HEK293 (cell line): ENCODE results near the gene SETD2.

Experiments
- BCL11A ChIP-seq: fragments of 450-650 bp; formaldehyde crosslinking; IDR thresholded peaks from 2 replicates; pipeline ENCODE4 v1.5.1; 2016; ENCODE audit warnings: low read depth, missing biosample characterization, missing genetic modification characterization
- EGR2 ChIP-seq: fragments of 450-650 bp; formaldehyde crosslinking; IDR thresholded peaks from 2 replicates; pipeline ENCODE4 v1.5.1; 2016; ENCODE audit warnings: low read depth, missing biosample characterization, missing genetic modification characterization
- KLF9 ChIP-seq: fragments of 450-650 bp; formaldehyde crosslinking; IDR thresholded peaks from 2 replicates; pipeline ENCODE4 v1.5.1; 2016; ENCODE audit warnings: missing biosample characterization, missing genetic modification characterization, low read depth
- MEIS1 ChIP-seq: sonication (generic); formaldehyde crosslinking; IDR thresholded peaks from 2 replicates; pipeline ENCODE4 v1.8.1; 2022; ENCODE audit warnings: missing genetic modification reagents, mild to moderate bottlenecking, borderline replicate concordance
- PRDM1 ChIP-seq: fragments of 450-650 bp; formaldehyde crosslinking; IDR thresholded peaks from 2 replicates; pipeline ENCODE4; 2016; ENCODE audit warnings: missing biosample characterization, missing genetic modification characterization
- SCRT2 ChIP-seq: fragments of 450-650 bp; formaldehyde crosslinking; IDR thresholded peaks from 2 replicates; pipeline ENCODE4 v1.5.1; 2016; ENCODE audit warnings: missing biosample characterization, missing genetic modification characterization
- TCF7L2 ChIP-seq: IDR thresholded peaks from 2 replicates; pipeline ENCODE4 v1.6.1; 2011; ENCODE audit warnings: low read depth, mild to moderate bottlenecking, inconsistent platforms, low read length, moderate library complexity, borderline replicate concordance
- ZBTB20 ChIP-seq: fragments of 450-650 bp; formaldehyde crosslinking; IDR thresholded peaks from 2 replicates; pipeline ENCODE4 v1.5.1; 2016; ENCODE audit warnings: missing biosample characterization, missing genetic modification characterization
- ZIC2 ChIP-seq: fragments of 450-650 bp; formaldehyde crosslinking; IDR thresholded peaks from 2 replicates; pipeline ENCODE4 v1.5.1; 2016; ENCODE audit warnings: missing biosample characterization, missing genetic modification characterization
- ZNF223 ChIP-seq: fragments of 450-650 bp; formaldehyde crosslinking; IDR thresholded peaks from 2 replicates; pipeline ENCODE4 v1.5.1; 2016; ENCODE audit warnings: missing biosample characterization, missing genetic modification characterization
- ZNF280C ChIP-seq: fragments of 450-650 bp; formaldehyde crosslinking; IDR thresholded peaks from 2 replicates; pipeline ENCODE4 v1.5.1; 2016; ENCODE audit warnings: missing biosample characterization, missing genetic modification characterization
- ZNF280D ChIP-seq: fragments of 450-650 bp; formaldehyde crosslinking; IDR thresholded peaks from 2 replicates; pipeline ENCODE4 v1.5.1; 2016; ENCODE audit warnings: missing biosample characterization, missing genetic modification characterization
- ZNF292 ChIP-seq: fragments of 450-650 bp; formaldehyde crosslinking; IDR thresholded peaks from 2 replicates; pipeline ENCODE4 v1.5.1; 2016; ENCODE audit warnings: low read depth, missing biosample characterization, missing genetic modification characterization, borderline replicate concordance
- ZNF394 ChIP-seq: fragments of 450-650 bp; formaldehyde crosslinking; IDR thresholded peaks from 2 replicates; pipeline ENCODE4 v1.5.1; 2016; ENCODE audit warnings: missing biosample characterization, missing genetic modification characterization, mild to moderate bottlenecking, moderate library complexity, borderline replicate concordance
- ZNF423 ChIP-seq: fragments of 450-650 bp; formaldehyde crosslinking; IDR thresholded peaks from 2 replicates; pipeline ENCODE4 v1.5.1; 2016; ENCODE audit warnings: missing biosample characterization, missing genetic modification characterization
- ZNF449 ChIP-seq: fragments of 450-650 bp; formaldehyde crosslinking; IDR thresholded peaks from 2 replicates; pipeline ENCODE4 v1.5.1; 2017; ENCODE audit warnings: missing biosample characterization, mild to moderate bottlenecking, missing genetic modification characterization, moderate library complexity
- ZNF596 ChIP-seq: fragments of 450-650 bp; IDR thresholded peaks from 2 replicates; pipeline ENCODE4 v1.5.0; 2018; ENCODE audit warnings: missing biosample characterization, mild to moderate bottlenecking, missing genetic modification characterization, moderate library complexity
- ZNF610 ChIP-seq: fragments of 450-650 bp; formaldehyde crosslinking; IDR thresholded peaks from 2 replicates; pipeline ENCODE4 v1.5.1; 2016; ENCODE audit warnings: missing biosample characterization, missing genetic modification characterization, borderline replicate concordance
- ZNF629 ChIP-seq: fragments of 450-650 bp; formaldehyde crosslinking; IDR thresholded peaks from 2 replicates; pipeline ENCODE4 v1.5.1; 2017; ENCODE audit warnings: missing biosample characterization, missing genetic modification characterization
- ZNF777 ChIP-seq: fragments of 450-650 bp; formaldehyde crosslinking; IDR thresholded peaks from 2 replicates; pipeline ENCODE4 v1.5.1; 2017; ENCODE audit warnings: missing biosample characterization, missing genetic modification characterization, borderline replicate concordance
- ZNF837 ChIP-seq: fragments of 450-650 bp; formaldehyde crosslinking; IDR thresholded peaks from 2 replicates; pipeline ENCODE4 v1.5.1; 2016; ENCODE audit warnings: missing biosample characterization, missing genetic modification characterization
- TF ChIP-seq, protein P1 (sequence below): fragments of 450-650 bp; formaldehyde crosslinking; IDR thresholded peaks from 2 replicates; pipeline ENCODE4 v1.5.1; 2016; ENCODE audit warnings: missing biosample characterization, missing genetic modification characterization
- TF ChIP-seq, protein P2 (sequence below): fragments of 450-650 bp; formaldehyde crosslinking; IDR thresholded peaks from 2 replicates; pipeline ENCODE4 v1.5.1; 2017; ENCODE audit warnings: missing biosample characterization, missing genetic modification characterization
- TF ChIP-seq, protein P3 (sequence below): fragments of 450-650 bp; formaldehyde crosslinking; optimal IDR thresholded peaks from 2 replicates; pipeline ENCODE3; 2016; ENCODE audit warnings: missing biosample characterization, mild to moderate bottlenecking, missing genetic modification characterization
- TF ChIP-seq, protein P4 (sequence below): fragments of 450-650 bp; formaldehyde crosslinking; IDR thresholded peaks from 2 replicates; pipeline ENCODE4 v1.5.1; 2016; ENCODE audit warnings: missing biosample characterization, missing genetic modification characterization

The SETD2 gene

GRCh38 chr3:47164007-47164881 lies at the start of gene SETD2 (continued):
- TF ChIP-seq ZNF449 (tag by site-specific recombination) (no peak), EGR2 (tag by site-specific recombination) (peak; percentile 65; the same call in 1 of the 2 replicates), ZNF280C (tag by site-specific recombination) (no peak), ZNF280D (tag by site-specific recombination) (no peak), ZNF292 (tag by site-specific recombination) (no peak), BCL11A (tag by site-specific recombination) (peak; percentile 62; the same call in 1 of the 2 replicates), ZNF610 (tag by site-specific recombination) (peak; percentile 56; the same call in 1 of the 2 replicates), ZNF394 (tag by site-specific recombination) (no peak), MEIS1 (CRISPR knock-in tag) (no peak), ZNF629 (tag by site-specific recombination) (0 out of 2 replicates have a peak, but pooled peaks have one; percentile 19), ZNF423 (tag by site-specific recombination) (0 out of 2 replicates have a peak, but pooled peaks have one; percentile 6), KLF9 (tag by site-specific recombination) (peak; percentile 49; the same call in 1 of the 2 replicates), ZNF837 (tag by site-specific recombination) (no peak), ZIC2 (peak; percentile 83), ZNF223 (no peak), ZNF596 (tag by site-specific recombination) (peak; percentile 51; the same call in 1 of the 2 replicates), PRDM1 (tag by site-specific recombination) (no peak), ZBTB20 (tag by site-specific recombination) (peak; percentile 97), ZNF777 (peak; percentile 73), TCF7L2 (no peak), SCRT2 (tag by site-specific recombination) (0 out of 2 replicates have a peak, but pooled peaks have one; percentile 20)
- TF ChIP-seq, protein P1, sequence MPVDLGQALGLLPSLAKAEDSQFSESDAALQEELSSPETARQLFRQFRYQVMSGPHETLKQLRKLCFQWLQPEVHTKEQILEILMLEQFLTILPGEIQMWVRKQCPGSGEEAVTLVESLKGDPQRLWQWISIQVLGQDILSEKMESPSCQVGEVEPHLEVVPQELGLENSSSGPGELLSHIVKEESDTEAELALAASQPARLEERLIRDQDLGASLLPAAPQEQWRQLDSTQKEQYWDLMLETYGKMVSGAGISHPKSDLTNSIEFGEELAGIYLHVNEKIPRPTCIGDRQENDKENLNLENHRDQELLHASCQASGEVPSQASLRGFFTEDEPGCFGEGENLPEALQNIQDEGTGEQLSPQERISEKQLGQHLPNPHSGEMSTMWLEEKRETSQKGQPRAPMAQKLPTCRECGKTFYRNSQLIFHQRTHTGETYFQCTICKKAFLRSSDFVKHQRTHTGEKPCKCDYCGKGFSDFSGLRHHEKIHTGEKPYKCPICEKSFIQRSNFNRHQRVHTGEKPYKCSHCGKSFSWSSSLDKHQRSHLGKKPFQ (tag by site-specific recombination): peak; percentile 27; the same call in 1 of the 2 replicates
- TF ChIP-seq, protein P2, sequence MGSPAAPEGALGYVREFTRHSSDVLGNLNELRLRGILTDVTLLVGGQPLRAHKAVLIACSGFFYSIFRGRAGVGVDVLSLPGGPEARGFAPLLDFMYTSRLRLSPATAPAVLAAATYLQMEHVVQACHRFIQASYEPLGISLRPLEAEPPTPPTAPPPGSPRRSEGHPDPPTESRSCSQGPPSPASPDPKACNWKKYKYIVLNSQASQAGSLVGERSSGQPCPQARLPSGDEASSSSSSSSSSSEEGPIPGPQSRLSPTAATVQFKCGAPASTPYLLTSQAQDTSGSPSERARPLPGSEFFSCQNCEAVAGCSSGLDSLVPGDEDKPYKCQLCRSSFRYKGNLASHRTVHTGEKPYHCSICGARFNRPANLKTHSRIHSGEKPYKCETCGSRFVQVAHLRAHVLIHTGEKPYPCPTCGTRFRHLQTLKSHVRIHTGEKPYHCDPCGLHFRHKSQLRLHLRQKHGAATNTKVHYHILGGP: no peak
- TF ChIP-seq, protein P3, sequence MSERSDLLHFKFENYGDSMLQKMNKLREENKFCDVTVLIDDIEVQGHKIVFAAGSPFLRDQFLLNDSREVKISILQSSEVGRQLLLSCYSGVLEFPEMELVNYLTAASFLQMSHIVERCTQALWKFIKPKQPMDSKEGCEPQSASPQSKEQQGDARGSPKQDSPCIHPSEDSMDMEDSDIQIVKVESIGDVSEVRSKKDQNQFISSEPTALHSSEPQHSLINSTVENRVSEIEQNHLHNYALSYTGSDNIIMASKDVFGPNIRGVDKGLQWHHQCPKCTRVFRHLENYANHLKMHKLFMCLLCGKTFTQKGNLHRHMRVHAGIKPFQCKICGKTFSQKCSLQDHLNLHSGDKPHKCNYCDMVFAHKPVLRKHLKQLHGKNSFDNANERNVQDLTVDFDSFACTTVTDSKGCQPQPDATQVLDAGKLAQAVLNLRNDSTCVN: peak; percentile 79
- TF ChIP-seq, protein P4, sequence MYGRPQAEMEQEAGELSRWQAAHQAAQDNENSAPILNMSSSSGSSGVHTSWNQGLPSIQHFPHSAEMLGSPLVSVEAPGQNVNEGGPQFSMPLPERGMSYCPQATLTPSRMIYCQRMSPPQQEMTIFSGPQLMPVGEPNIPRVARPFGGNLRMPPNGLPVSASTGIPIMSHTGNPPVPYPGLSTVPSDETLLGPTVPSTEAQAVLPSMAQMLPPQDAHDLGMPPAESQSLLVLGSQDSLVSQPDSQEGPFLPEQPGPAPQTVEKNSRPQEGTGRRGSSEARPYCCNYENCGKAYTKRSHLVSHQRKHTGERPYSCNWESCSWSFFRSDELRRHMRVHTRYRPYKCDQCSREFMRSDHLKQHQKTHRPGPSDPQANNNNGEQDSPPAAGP (tag by site-specific recombination): peak; percentile 30; the same call in 1 of the 2 replicates
